ENCODE data around the gene NAXE. TPM values are rescaled to one million over a fixed set of nuclear protein-coding genes. Genes with fewer than 3 reads are reported as not detected.

Gene NAXE
- total RNA-seq, 1 donor from 2014 or later: 40.9 TPM

Other genes starting within 250 kb of the NAXE start
- not detected for gene RHBG, start 222.6 kb upstream of the NAXE start, total RNA-seq (ENCODE audit: insufficient read depth, low replicate concordance)
- 5.5 TPM for gene MEF2D, start 91.0 kb upstream of the NAXE start, total RNA-seq (ENCODE audit: insufficient read depth, low replicate concordance)
- 4.6 TPM for gene IQGAP3, start 19.2 kb upstream of the NAXE start, total RNA-seq (ENCODE audit: insufficient read depth, low replicate concordance)
- gene TTC24, start 12.1 kb upstream of the NAXE start, total RNA-seq (ENCODE audit: insufficient read depth, low replicate concordance): 3.1 TPM
- gene GPATCH4, start 9.7 kb downstream of the NAXE start, total RNA-seq (ENCODE audit: insufficient read depth, low replicate concordance): 21.7 TPM
- not detected for gene HAPLN2, start 27.6 kb downstream of the NAXE start, total RNA-seq (ENCODE audit: insufficient read depth, low replicate concordance)
- gene BCAN, start 50.3 kb downstream of the NAXE start, total RNA-seq (ENCODE audit: insufficient read depth, low replicate concordance): 9.1 TPM
- gene NES, start 85.6 kb downstream of the NAXE start, total RNA-seq (ENCODE audit: insufficient read depth, low replicate concordance): 19.0 TPM
- gene CRABP2, start 113.8 kb downstream of the NAXE start, total RNA-seq (ENCODE audit: insufficient read depth, low replicate concordance): 46.7 TPM
- gene METTL25B, start 136.7 kb downstream of the NAXE start, total RNA-seq (ENCODE audit: insufficient read depth, low replicate concordance): 9.6 TPM
- 3.9 TPM for gene ISG20L2, start 137.0 kb downstream of the NAXE start, total RNA-seq (ENCODE audit: insufficient read depth, low replicate concordance)
- gene MRPL24, start 149.3 kb downstream of the NAXE start, total RNA-seq (ENCODE audit: insufficient read depth, low replicate concordance): 36.4 TPM
- gene HDGF, start 159.9 kb downstream of the NAXE start, total RNA-seq (ENCODE audit: insufficient read depth, low replicate concordance): 69.8 TPM
- gene PRCC, start 175.8 kb downstream of the NAXE start, total RNA-seq (ENCODE audit: insufficient read depth, low replicate concordance): 21.4 TPM
- 0.48 TPM for gene SH2D2A, start 225.1 kb downstream of the NAXE start, total RNA-seq (ENCODE audit: insufficient read depth, low replicate concordance)